Suppressor macrophage (primary cell): ENCODE measurements around the gene SPATA46.

ENCODE experiments used
- DNase-seq, 4 experiments: peaks; one replicate each; pipeline ENCODE4 v3.0.0-alpha.2; 2020 to 2022

SPATA46 gene

DNA sequence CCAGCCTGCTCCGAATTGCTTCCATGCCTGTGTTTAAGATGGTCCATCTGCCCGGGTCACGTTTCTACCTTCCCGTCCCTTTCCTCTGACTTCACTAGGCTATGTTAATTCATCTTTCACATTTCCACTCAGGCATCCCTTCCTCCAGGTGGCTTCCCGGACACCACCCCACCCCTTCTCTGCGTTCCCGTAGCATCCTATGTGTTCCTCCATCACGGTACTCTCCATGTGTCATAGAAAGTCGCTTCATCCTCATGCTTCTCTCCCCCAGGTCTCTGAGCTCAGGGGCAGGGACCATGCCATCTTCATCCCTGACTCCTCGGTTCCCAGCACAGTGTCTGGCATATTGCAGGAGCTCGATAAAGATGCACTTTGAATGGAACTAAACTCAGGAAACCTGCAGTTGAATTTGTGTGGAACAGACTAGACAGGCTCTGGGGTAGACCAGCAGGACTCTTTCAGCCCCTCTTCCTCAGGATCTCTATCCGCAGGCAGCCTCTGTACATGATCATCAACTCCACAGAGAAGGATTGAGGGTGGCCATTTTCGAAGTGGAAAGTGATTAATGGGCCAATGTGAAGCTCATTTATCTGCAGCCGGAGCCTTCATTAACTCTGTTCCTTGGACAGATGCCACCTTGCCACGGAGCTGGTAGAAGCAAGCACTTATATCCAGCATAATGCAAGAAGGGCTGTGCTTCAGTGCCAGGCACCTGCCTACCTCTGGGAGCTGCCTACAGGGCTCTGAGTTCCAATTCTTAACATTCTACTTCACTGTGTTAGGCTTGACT, 13.9 kb upstream of the SPATA46 start:
- no peak for DNase-seq

DNA sequence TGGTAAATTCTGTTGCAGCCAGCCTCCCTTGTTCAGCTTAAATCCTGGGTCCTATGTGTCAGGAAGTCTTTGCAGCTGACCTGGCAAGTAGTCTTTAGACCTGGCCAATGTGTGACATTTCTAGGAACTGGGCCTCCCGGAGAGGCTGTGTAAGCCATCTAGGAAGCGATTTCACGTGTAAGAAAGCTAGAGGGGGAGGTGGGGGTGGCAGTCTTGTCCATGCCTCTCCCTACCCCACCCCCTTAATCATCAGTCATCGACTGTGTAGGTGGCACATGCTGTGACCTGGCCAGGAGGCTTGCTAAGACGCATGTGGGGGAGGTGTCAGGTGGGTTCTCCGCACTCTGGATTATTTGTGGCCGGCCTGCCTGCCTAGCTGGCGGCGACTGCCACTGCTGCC, 13.3 kb upstream of the SPATA46 start:
- no peak for DNase-seq

DNA sequence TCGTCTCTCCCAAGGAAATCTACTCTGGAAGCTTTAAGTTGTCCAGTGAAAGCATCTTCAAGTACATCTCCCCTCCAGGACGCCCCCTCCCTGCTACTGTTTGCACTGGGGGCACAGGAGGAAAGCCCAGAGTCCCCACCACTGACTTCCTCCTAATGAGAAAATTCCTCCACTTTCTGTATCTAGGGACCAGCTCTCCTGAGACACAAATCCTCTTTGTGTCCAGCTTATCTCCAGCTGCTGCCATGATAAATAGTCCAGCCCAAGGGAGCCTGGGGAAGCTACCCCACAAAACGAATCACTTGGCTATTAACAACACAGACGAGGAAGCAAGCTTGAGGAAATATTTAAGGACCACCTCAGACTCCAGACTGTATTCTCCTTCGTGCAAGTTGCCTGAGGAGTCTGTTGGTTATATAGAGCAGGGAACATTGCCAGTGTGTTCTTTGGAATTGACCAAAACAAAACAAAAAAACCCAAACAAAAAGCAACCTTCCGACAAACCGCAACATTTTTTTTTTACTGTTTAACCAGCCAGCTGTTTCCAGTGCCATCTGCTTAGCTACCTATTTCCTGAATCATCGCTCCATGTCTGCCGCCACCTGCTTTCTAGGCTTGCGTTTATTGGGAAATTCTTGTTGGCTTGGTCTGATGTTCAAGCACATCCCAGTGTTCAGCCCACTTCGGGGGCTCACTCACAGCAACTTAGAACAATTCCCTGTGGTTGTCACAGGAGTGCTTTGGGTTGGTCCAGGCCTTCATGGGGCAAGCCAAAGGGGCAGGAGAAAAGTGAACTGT, 12.6 kb upstream of the SPATA46 start:
- DNase-seq = no peak

DNA sequence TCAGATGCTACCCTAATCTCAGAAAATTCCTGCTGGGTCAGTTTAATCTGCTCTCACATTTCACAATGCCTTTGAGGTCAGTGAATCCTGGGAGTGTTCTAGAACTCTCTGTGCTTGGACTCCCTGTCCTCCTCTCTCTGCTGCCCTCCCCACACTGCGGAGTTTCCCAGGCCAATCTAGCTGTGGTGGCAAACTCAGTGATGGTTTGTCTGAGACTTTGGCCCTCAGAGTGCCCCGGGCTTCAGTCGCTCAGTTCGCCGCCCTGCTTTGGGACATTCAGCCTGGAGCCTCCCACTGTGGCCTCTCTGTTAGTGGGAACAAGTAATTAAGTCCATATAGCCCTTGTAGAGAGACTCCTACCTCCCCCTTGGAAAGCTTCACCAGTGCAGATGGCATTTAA, 12.0 kb upstream of the SPATA46 start:
- no peak for DNase-seq

DNA sequence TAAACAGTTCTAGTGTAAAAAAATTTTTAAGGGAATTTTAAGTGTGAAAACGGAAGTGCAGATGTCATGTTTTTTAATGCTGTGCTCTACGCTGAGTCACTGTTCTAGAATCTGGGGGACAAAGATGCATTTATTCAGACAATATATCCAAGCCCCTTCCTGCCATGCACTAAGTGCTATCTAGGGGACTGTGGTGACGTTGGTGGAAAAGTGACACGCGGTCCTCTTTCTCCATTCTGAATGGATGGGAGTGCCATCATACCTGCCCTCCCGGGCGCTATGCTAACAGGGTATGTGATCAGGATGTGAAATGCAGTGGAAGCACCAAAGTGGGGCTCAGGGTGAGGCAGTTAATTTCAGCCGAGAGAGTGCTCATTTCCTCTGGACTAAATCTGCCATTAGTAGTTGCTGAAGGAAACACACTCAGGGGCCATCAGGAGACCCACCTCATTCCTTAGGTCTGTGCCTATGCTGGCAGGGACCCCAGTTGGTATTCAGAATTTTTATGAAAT, 11.5 kb upstream of the SPATA46 start:
- DNase-seq = no peak

DNA sequence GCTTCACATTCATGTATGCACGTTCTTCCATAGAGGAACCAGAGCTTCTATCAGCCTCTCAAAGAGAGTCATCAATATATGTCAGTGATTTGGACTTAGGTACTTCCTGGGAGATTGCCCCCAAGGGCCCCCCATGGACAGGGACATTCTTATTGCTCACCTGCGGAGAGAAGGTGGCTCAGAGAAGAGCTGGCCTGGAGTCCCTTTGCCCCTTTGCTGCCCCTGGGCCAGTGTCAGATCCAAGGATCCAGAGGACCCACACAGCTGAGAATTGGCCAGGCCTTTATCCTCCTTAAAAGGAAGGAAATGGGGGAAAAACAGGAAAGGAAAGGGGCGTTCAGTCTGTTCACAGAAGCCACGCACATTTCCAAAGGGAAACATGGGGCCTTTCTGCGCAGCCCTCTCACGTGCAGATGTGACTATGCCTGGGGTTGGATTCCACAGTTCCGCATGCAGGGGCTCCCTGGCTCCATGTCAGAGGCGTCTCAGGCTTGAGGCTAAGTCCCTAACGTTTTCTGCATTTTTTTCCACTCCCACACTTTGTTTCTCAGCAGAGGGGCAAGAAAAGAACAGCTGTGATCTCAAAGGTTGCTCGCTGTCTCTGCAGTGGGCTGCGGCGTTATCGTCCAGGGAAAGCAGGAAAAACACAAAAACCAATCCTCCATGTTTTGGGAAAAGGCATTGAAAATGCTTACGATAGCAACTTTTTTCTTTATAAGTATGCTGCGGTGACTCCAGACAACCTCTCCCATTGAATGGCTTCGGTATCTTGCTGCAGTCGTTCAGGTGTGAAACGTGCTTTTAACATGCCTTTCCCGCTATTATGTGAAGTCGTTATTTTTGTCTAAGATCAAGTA, 10.8 kb upstream of the SPATA46 start:
- DNase-seq = no peak

DNA sequence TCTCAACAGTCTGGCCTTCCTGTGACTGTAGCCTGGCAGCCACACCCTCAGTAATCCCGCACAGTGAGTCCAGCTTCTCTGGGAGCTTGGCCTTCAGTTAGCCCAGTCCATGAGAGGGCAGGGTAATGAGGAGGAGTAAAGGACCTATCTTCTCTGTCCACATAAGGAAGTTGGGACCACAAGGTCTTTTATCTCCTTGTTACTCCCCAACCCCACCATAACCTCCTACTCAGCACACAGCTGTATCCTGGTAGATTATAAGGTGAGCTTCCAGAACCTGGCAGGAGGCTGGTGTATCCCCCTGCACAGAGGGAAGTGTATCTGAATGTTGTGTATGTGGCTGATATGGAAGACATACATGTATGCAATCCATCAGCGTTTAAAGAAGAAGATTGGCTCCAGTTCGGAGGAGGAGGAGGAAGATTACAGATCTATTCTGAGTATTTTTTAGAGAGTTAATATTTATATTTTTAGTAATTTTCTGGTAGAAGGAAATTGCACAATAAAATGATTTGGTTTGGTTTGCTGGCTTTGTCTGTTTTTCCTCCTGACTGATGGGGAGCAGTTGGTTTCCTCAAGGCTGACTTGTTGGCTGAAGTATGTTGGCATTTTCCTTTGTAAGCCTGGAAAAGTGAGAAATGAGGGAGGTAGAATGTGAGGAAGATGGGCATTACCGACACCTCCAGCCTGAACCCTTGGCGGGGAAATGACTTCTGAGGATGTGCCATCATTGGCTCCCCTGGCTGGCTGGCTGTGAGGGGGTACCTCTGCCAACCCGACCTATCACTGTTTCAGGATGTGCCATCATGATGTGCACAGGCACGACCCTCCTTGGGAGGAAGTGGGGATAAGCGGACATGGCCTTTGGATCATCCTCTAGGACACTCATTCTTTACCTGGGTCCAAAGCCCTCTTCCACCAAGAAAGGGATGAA, 9.9 kb upstream of the SPATA46 start:
- no peak for DNase-seq

DNA sequence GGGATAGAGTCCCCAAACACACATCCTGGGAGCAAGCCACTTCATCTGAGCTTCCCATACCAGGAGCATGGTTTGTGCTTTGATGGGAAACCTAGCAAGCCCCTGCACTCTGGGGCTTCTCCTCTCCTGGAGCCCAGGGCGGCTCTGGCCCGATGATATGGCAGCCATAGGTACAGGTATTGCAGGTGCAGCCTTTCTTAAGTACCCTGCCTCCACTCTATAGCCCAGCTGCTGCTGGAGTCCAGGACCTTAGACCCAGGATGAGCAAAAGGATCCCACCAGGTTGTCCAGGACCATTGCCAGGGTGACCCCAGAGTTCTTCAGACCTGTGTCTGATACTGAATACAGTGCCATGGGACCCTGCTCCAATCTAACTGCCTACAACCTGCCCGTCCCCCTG, 9.0 kb upstream of the SPATA46 start:
- no peak for DNase-seq

DNA sequence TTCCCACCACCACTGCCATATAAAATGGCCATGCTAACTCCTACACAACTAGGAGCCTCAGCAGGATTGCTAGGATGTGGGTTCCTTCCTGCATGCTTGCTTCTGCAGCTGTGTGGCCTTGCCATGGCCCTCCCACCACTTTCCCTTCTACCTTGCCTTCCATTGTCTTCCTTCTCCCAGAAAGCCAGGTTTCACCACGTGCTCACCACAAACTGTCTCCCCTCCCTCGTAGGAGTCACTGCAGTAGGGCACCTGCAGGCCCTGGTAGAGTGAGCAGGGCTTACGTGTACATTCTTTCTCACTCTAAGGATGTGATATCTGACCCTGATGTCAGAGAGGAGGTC, 8.6 kb upstream of the SPATA46 start:
- DNase-seq = no peak

DNA sequence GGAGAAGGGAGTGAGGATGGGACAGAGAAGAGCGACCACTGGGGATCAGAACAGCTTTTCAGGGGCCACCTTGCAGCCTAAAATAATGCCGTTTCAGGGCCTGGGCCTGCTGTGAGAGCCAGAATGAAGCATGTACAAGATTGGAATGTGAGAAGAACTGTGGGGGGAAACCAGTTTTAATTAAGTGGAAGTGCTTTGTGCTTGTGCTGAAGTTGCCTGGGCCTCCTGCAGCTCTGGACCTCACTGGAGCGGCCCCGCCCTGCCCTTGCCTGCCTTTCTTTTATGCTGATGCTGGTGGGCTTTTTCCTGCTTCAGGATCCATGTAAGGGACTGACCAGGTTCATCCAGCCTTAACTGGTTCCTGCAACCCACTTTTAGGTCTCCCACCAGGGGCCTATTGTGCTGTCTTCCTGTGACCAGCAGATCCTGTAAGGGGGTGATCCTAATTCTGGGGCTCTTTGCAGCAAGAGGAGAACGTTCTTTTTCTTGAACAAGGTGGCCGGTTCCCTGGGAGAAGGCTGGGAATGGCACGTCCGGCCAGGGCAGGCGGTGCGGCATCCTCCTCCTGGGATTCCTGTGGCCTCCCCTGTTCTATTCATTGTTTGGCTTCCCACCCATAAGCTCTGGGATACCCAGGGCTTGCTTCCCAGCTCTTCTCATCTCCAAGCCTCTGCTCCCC, 8.1 kb upstream of the SPATA46 start:
- DNase-seq = no peak

DNA sequence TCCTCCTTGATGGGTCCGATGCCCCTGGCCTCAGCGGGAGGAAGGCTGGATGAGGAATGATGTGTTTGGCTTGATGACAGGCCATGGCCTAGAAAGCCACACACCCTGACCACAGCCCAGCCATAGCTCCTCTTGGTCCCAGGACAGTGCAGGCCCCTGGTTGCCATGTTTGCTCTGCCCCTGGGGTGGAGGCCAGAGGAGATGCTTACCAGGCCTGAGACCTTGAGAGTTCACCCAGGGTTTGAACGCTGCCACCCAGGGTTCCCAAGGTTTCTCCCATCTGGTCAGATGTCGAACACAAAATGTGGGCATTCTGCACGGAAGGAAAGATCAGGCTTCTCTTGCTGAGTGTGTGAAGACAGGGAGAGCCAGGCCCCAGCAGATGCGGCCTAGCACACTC, 7.5 kb upstream of the SPATA46 start:
- no peak for DNase-seq

DNA sequence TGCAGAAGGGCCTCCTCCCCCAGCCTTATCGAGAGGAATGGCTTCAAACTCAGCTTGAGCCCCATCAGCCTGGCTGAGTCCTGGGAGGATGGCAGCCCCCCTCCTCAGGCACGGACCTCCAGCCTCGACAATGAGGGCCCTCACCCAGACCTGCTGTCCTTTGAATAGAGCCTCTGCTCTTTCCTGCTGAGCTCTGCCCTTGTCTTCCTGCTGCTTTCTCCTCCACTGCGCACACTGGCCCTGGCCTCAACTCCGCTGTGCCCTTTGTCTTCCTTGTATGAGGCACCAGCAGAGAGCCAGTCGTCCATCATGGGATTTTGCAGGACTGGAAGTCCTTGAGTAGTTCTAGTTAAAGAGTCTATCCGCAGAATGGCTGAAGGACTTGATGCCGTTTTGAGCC, 6.9 kb upstream of the SPATA46 start:
- DNase-seq = no peak

DNA sequence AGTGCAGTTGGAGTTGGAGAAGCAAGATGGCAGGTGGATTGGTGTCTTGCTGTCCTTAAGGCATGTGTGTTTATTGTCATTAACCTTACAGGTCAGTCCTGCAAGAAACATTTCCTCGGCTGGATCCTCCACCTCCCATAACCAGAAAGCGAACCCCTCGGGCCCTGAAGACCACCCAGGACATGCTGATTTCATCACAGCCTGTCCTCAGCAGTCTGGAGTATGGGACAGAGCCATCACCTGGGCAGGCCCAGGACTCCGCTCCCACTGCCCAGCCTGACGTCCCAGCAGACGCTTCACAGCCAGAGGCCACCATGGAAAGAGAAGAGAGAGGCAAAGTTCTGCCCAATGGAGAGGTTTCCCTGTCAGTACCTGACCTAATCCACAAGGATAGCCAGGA, 6.4 kb upstream of the SPATA46 start:
- no peak for DNase-seq

DNA sequence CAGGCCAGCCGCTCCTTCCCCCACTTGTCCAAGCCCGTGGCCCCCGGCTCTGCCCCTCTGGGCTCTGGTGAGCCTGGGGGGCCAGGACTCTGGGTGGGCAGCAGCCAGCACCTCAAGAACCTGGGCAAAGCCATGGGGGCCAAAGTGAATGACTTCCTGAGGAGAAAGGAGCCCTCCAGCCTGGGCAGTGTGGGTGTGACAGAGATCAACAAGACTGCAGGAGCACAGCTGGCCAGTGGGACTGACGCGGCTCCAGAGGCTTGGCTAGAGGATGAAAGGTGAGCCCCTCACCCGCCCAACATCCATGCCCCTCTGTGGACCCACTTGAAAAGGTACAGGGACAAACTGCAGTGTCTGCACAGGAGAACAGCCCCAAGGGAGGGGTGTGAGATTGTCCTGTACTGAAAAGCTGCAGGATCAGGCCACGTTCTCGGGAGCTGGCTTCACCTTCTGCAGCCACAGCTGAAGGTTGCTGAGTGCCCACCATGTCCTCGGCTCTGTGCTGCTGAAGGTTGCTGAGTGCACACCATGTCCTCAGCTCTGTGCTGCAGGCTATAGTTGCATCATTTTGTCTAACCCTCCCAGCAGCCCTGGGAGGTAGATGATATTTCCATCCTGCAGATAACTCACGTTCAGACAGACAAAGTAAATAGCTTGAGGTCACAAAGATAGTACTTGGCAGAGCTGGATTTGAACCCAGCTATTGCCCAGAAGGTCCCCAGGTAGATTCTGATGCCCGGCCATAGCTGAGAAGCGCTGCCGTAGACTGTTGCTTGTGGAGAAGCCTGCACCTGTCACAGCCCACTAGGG, 5.5 kb upstream of the SPATA46 start:
- DNase-seq = no peak

DNA sequence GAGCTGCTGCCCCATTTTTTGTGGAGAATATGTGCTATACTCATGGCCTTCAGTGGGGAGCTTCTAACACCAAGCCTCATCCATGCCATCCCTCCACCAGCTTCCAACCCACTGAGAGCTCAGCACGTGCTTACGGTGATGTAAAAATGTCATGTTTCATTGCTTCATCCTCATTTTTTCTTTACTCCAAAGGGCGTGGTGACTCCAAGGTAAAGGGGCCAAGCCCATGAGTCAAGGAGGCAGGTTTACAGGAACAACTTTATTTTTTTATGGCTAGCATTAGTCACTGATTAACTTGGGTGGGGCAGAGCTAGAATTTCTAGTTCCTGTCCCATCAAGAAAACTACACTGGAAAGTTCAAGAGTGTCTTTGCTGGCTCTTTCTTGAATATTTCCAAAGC, 4.7 kb upstream of the SPATA46 start, which contains the start of gene C1orf226:
C1orf226 (plus strand) TSS at position 346 of the 400 bp plus-strand sequence. CDS start 174 bp downstream, outside the sequence.
- DNase-seq = no peak

DNA sequence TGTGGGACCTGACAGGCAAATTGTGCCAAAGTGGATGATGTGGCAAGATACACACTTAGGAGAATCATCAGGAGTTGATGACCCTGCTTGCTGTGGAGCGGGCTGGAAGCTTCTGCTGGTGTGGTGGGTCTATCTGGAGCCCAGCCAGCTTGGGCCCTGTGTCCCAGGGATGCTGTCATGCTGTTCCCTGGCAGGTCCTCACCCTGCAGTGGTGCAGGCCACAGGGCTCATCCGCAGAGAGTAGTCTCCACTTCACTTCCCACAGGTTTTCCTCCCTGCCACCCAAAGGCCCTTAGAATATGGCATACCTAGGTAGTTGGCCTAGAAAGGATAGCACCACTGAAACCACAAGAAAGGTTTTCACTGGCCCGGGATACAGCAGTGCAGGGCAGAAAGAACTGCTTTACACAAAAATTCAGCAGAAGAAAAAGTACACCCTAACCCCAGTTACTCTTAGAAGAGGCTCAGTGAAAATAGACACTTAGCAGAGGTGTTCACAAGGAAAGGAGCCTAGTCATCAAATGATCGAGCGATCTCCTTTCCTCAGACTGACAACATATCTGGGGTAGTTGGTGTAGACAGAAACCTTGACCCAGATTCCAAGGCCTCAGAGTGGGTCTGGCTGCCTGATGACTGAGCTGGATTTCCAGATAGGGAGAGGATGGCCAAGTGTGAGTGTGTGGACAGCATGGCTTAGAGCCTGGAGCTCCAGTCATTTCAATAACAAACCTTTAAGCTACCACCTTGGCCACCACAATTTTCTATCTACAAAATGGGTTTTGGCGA, 3.6 kb upstream of the SPATA46 start:
- no peak for DNase-seq

DNA sequence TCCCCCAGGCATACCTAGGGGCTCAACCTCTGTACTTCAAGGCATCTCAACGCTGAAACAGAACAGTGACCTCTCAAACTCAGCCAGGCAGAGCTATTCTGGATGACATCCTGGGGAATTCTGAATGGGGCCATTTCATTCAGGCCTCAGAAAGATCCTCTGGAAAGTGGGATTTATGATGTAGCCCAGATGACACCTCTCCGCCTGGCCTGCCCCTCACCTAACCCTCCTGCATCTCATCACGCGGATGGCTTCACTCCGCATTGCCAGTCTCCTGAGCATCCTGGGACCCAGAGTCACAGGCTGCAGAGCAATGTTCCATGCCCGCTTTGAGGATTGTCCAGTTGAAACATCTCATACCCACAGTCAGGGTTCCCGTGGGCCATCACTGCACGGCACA, 1.2 kb downstream of the SPATA46 start:
- DNase-seq = no peak

DNA sequence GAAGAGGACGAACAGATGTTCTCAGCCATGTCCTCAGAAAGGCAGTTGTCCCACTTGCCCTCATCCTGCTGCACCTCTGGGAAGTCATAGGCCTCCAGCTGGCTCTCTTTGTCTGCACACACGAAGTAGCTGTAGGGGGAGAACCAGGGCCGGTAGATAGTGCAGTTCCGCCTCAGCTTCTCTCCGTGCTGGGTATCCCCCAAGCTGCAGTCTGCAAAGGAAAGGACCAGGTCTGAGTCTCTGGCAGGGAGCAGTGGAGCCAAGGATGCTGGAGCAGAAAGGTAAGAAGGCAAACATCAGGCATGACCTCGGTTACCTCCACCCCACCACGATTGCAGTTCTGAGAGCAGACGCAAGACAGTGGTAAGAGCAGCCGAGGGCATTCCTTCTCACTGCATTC, 2.2 kb downstream of the SPATA46 start:
- DNase-seq = no peak

DNA sequence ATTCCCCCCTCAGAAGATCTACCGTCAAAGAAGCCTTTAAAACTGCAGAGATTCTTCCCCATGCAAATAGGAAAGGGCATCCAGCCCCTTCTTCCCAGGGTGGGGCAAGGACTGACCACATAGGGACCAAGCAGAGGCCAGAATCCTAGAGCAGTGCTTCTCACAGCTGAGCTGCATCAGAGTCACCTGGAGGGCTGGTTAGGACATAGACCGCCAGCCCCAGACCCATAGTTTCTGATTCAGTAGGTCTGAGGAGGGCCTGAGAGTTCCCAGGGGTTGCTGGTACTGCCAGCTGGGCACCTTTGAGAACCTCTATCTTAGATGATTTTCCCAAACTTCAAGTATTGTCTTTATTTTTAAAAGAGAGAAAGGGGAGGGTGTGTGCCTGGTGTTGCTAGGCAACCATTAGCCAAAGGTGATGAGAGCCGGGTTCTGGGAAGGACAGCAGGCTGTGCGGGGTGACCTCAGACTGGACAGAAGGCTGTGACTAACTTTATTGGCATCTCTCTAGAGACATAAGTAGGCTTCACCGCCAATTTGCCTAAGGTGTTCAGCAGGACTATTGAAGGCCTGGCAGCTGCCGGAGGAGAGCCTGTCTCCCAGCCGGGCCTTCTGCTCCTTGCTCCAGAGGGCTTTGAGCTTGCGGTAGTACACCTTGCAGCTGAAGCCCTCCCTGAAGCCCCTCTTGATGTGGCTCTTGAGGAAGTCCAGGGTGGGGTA, 3.0 kb downstream of the SPATA46 start:
- no peak for DNase-seq
